KMS-11 (cell line): ENCODE data around the gene LIX1.

ENCODE experiments used
- H2AFZ ChIP-seq: fragments of 200-600 bp; sonication (generic); 2 replicates; pipeline ENCODE4 v1.6.1; 2016; ENCODE audit warnings: antibody characterized with exemption, mixed run types, low read depth
- H3K27ac ChIP-seq: fragments of 200-600 bp; sonication (generic); 2 replicates; pipeline ENCODE4 v1.6.1; 2016; ENCODE audit warnings: mild to moderate bottlenecking, mixed run types
- H3K27me3 ChIP-seq: fragments of 200-600 bp; sonication (generic); 2 replicates; pipeline ENCODE4 v1.6.1; 2017; ENCODE audit warnings: mild to moderate bottlenecking, low read depth, mixed run types, moderate library complexity; ENCODE audit not compliant: insufficient read depth
- H3K36me3 ChIP-seq: fragments of 200-600 bp; sonication (generic); 2 replicates; pipeline ENCODE4 v1.6.1; 2017; ENCODE audit warnings: mild to moderate bottlenecking, mixed run types; ENCODE audit not compliant: insufficient read depth
- H3K4me1 ChIP-seq: fragments of 200-600 bp; sonication (generic); 2 replicates; pipeline ENCODE4 v1.6.1; 2016; ENCODE audit warnings: mild to moderate bottlenecking, low read depth, mixed run types; ENCODE audit not compliant: poor library complexity, severe bottlenecking
- H3K4me2 ChIP-seq: fragments of 200-600 bp; sonication (generic); 2 replicates; pipeline ENCODE4 v1.7.0; 2016; ENCODE audit warnings: mild to moderate bottlenecking, mixed run types
- H3K4me3 ChIP-seq: fragments of 200-600 bp; sonication (generic); IDR thresholded peaks from 2 replicates; pipeline ENCODE4 v1.6.1; 2017; ENCODE audit warnings: low read depth, low read length, mixed read lengths; ENCODE audit not compliant: insufficient read depth
- H3K79me2 ChIP-seq: fragments of 200-600 bp; sonication (generic); 2 replicates; pipeline ENCODE4 v1.6.1; 2016; ENCODE audit warnings: low read depth, mixed run types; ENCODE audit not compliant: insufficient read depth
- H3K9ac ChIP-seq: fragments of 200-600 bp; sonication (generic); 2 replicates; pipeline ENCODE4 v1.6.1; 2016; ENCODE audit warnings: mild to moderate bottlenecking, mixed run types
- H4K20me1 ChIP-seq: fragments of 200-600 bp; sonication (generic); 2 replicates; pipeline ENCODE4 v1.6.1; 2016; ENCODE audit warnings: mild to moderate bottlenecking, mixed run types; ENCODE audit not compliant: insufficient read depth
- TF ChIP-seq, protein P1 (sequence below): fragments of 200-600 bp; sonication (generic); conservative IDR thresholded peaks from 2 replicates; pipeline ENCODE4 v1.6.1; 2017; ENCODE audit warnings: low read depth, mild to moderate bottlenecking, antibody characterized with exemption, low read length, moderate library complexity, mixed read lengths

LIX1 gene

DNA sequence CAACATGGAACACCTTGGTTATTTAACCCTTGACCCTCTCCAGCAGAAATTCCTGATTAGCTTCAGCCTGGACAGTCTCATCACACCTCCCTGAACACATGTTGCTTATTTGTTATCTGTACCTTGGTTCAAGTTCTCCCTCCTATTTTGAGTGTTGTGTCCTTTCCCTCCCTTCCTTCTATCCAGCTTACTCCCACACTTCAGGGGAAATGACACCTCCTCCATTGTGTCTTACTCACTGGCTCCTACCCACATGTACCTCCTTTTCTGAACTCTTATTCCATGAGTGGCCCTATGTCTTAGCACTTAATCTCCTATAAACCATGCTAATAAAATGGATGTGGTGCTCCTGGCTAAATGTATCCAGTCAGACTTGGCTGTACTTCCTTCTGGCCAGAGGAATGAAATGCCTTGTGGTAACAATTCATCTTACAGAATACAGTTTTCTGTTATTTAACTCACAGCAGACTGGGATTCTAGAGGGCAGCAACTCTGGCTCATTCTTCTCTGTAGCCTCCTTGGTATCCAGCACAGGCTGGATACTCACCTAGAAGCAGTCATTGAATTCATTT, 11.2 kb downstream of the LIX1 start:
- no peaks in the 10 kb centered on the region for H3K27me3 ChIP-seq
- H3K4me1 ChIP-seq, result peaks cover 20% of the 10 kb centered on the region
- no peak overlapping the region for H3K9ac ChIP-seq
- no peaks in the 10 kb centered on the region for H3K79me2 ChIP-seq
- no peaks in the 10 kb centered on the region for H3K36me3 ChIP-seq
- no peaks in the 10 kb centered on the region for H4K20me1 ChIP-seq
- no peak overlapping the region for H2AFZ ChIP-seq
- H3K4me3 ChIP-seq, result no peak overlapping the region
- H3K4me2 ChIP-seq, result no peak overlapping the region
- H3K27ac ChIP-seq, result no peak overlapping the region
- TF ChIP-seq, protein P1, sequence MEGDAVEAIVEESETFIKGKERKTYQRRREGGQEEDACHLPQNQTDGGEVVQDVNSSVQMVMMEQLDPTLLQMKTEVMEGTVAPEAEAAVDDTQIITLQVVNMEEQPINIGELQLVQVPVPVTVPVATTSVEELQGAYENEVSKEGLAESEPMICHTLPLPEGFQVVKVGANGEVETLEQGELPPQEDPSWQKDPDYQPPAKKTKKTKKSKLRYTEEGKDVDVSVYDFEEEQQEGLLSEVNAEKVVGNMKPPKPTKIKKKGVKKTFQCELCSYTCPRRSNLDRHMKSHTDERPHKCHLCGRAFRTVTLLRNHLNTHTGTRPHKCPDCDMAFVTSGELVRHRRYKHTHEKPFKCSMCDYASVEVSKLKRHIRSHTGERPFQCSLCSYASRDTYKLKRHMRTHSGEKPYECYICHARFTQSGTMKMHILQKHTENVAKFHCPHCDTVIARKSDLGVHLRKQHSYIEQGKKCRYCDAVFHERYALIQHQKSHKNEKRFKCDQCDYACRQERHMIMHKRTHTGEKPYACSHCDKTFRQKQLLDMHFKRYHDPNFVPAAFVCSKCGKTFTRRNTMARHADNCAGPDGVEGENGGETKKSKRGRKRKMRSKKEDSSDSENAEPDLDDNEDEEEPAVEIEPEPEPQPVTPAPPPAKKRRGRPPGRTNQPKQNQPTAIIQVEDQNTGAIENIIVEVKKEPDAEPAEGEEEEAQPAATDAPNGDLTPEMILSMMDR, result no peak

DNA sequence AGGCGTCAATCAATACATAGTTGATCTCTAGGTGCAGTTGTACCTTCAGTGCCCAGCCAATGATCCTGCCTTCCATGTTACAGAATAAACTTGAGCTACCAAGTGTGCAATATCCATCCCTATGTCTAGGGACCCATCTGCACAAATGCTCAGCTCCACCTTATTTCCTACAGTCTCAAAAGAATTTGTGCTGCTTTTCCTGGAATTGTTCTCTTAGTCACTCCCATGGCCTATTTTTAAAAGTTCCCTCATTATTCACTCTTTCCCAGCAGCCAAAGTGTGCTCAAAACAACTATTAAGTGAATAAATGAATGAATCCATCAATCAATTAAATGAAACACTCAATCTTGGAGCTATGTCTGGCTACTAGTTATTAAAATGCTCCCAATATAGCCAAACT, 14.7 kb downstream of the LIX1 start:
- Histone ChIP-seq H3K27ac (no peak overlapping the region), H3K4me1 (no peaks in the 10 kb centered on the region), H3K9ac (no peak overlapping the region), H3K27me3 (no peaks in the 10 kb centered on the region), H2AFZ (no peak overlapping the region), H3K79me2 (no peaks in the 10 kb centered on the region), H3K4me3 (no peak overlapping the region), H3K4me2 (no peak overlapping the region), H3K36me3 (no peaks in the 10 kb centered on the region), H4K20me1 (no peaks in the 10 kb centered on the region)
- TF ChIP-seq, protein P1, result no peak

DNA sequence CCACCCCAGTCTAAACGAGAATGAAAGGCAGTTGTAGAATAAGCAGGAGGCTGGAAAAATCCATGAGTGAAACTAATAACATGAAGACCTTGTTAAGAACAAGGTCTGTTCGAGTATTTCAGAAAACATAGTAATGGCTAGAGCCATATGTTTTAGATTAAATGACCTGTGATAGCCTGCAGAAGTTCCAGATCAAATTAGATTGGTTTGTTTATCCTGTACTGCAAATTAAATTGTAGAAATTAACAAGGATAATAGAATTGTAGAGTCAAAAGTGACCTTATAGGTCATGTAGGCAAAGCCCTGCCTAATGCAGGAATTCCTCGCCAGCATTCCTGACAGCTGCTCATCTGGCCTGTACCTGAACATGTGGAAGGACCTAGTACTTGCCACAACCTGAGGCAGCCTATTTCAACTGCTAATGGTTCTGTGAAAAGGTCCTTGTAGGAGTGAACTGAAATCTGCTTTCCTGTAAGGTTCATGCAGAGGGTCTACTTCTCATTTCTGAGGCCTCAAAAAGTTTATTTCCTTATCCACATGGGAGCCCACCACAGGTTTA, 17.2 kb downstream of the LIX1 start:
- TF ChIP-seq, protein P1, result no peak
- no peak overlapping the region for H3K9ac ChIP-seq
- no peaks in the 10 kb centered on the region for H3K36me3 ChIP-seq
- H2AFZ ChIP-seq, result no peak overlapping the region
- no peak overlapping the region for H3K4me3 ChIP-seq
- H3K27ac ChIP-seq, result no peak overlapping the region
- no peaks in the 10 kb centered on the region for H3K27me3 ChIP-seq
- no peaks in the 10 kb centered on the region for H3K79me2 ChIP-seq
- no peaks in the 10 kb centered on the region for H3K4me1 ChIP-seq
- no peak overlapping the region for H3K4me2 ChIP-seq
- H4K20me1 ChIP-seq, result no peaks in the 10 kb centered on the region

DNA sequence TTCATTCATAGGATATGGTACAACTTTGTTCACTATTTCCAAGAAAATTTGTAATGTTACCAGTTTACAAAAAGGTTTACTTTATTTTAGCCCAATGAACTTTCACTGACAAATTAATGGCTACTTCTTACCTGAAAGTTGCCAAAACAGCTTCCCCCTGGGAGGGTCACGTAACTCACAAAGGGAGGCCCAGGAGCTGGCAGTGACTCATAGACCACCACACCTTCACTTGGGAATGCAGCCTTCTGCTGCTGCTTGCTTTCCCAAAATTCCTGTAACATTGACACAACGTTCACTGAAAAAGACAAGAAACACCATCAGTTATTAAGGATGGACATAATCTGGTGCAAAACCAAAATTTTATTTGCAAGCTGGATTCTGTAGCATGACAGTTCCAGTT, 18.1 kb downstream of the LIX1 start:
- TF ChIP-seq, protein P1, result no peak
- Histone ChIP-seq H3K79me2 (no peaks in the 10 kb centered on the region), H3K9ac (no peak overlapping the region), H3K4me3 (no peak overlapping the region), H3K36me3 (no peaks in the 10 kb centered on the region), H3K27me3 (no peaks in the 10 kb centered on the region), H2AFZ (no peak overlapping the region), H3K4me2 (no peak overlapping the region), H4K20me1 (no peaks in the 10 kb centered on the region), H3K4me1 (no peaks in the 10 kb centered on the region), H3K27ac (no peak overlapping the region)
